IMR-90 (cell line): ENCODE data around the gene SDC1. TPM values are rescaled to one million over a fixed set of nuclear protein-coding genes. Genes with fewer than 3 reads are reported as not detected.

Experiments
- ATAC-seq: fragments of 200-7000 bp; cut with Tn5 transposase; 2 replicates; pipeline ENCODE4 v1.9.1; 2020; ENCODE audit warnings: low read depth, mild to moderate bottlenecking, moderate library complexity
- BruUV-seq: library from RNA; stranded (reverse); fragments of 400-500 nt; replicated peaks from 2 replicates; lab custom pipeline; 2021; lab: Mats Ljungman, UMichigan
- CTCF ChIA-PET: fragments of 300-600 bp; formaldehyde crosslinking; extraction: SDS; loops from one replicate; lab custom pipeline; 2021; ENCODE audit warnings: antibody characterized with exemption; lab: Yijun Ruan, JAX
- POLR2A ChIA-PET: fragments of 300-600 bp; sonication (Branson Sonifier 250); formaldehyde crosslinking; loops from one replicate; lab custom pipeline; 2022; ENCODE audit warnings: antibody characterized with exemption; ENCODE audit not compliant: unreplicated experiment; lab: Charles Lee
- DNase-seq: peaks from one replicate; pipeline ENCODE4 v3.0.0; 2013
- H2AFZ ChIP-seq: replicated peaks from 2 replicates; pipeline ENCODE3; 2013; ENCODE audit warnings: low read length, mild to moderate bottlenecking; ENCODE audit not compliant: poor library complexity
- H2AK5ac ChIP-seq: 2 replicates; pipeline ENCODE4 v1.6.1; 2013; ENCODE audit warnings: low read depth, low read length, inconsistent platforms
- H2AK9ac ChIP-seq: replicated peaks from 2 replicates; pipeline ENCODE3; 2013; ENCODE audit warnings: mild to moderate bottlenecking, low read depth, low read length, moderate library complexity; ENCODE audit not compliant: poor library complexity
- H2BK120ac ChIP-seq: 2 replicates; pipeline ENCODE4 v1.6.1; 2013; ENCODE audit warnings: low read depth, low read length, inconsistent platforms
- H2BK15ac ChIP-seq: 3 replicates; pipeline ENCODE4 v1.6.1; 2013; ENCODE audit warnings: low read depth, low read length, inconsistent platforms
- H2BK20ac ChIP-seq: 2 replicates; pipeline ENCODE4 v1.6.1; 2013; ENCODE audit warnings: low read depth, mild to moderate bottlenecking, inconsistent platforms, low read length, moderate library complexity
- H2BK5ac ChIP-seq: 2 replicates; pipeline ENCODE4 v1.6.1; 2013; ENCODE audit warnings: mild to moderate bottlenecking, low read depth, low read length, inconsistent platforms; ENCODE audit not compliant: poor library complexity, severe bottlenecking
- H3K14ac ChIP-seq: replicated peaks from 2 replicates; pipeline ENCODE4 v1.6.1; 2013; ENCODE audit warnings: low read depth, low read length, inconsistent platforms
- H3K18ac ChIP-seq: 2 replicates; pipeline ENCODE4 v1.6.1; 2013; ENCODE audit warnings: low read depth, low read length, control low read depth
- H3K23ac ChIP-seq: 2 replicates; pipeline ENCODE4 v1.6.1; 2013; ENCODE audit warnings: low read depth, low read length, inconsistent platforms
- H3K27ac ChIP-seq: 2 replicates; pipeline ENCODE4 v1.5.1; 2013; ENCODE audit warnings: mild to moderate bottlenecking, control low read depth, low read length; ENCODE audit not compliant: insufficient read depth
- H3K27me3 ChIP-seq: 2 replicates; pipeline ENCODE4 v1.6.1; 2013; ENCODE audit warnings: low read length; ENCODE audit not compliant: control insufficient read depth, insufficient read depth
- H3K36me3 ChIP-seq: 2 replicates; pipeline ENCODE4 v1.6.1; 2013; ENCODE audit warnings: low read length, mixed read lengths; ENCODE audit not compliant: control insufficient read depth, insufficient read depth
- H3K4ac ChIP-seq: 2 replicates; pipeline ENCODE4 v1.6.1; 2013; ENCODE audit warnings: low read depth, low read length, inconsistent platforms
- H3K4me1 ChIP-seq: 2 replicates; pipeline ENCODE4 v1.6.1; 2013; ENCODE audit warnings: low read length, mixed read lengths; ENCODE audit not compliant: control insufficient read depth, insufficient read depth
- H3K4me2 ChIP-seq: 2 replicates; pipeline ENCODE4 v1.6.1; 2013; ENCODE audit warnings: low read depth, mild to moderate bottlenecking, control low read depth, low read length, moderate library complexity
- H3K4me3 ChIP-seq: 2 replicates; pipeline ENCODE4 v1.5.1; 2013; ENCODE audit warnings: low read depth, mild to moderate bottlenecking, control low read depth, low read length, moderate library complexity; ENCODE audit not compliant: insufficient read depth
- H3K56ac ChIP-seq: 2 replicates; pipeline ENCODE4 v1.6.1; 2013; ENCODE audit warnings: low read length, inconsistent platforms; ENCODE audit not compliant: insufficient read depth; ENCODE audit errors: extremely low read depth
- H3K79me1 ChIP-seq, 2 experiments: 2 replicates each; pipeline ENCODE4 v1.6.1; 2013; ENCODE audit warnings: low read length in 2 of 2, inconsistent platforms in 1 of 2, low read depth in 1 of 2
- H3K9ac ChIP-seq: 2 replicates; pipeline ENCODE4 v1.6.1; 2013; ENCODE audit warnings: low read depth, low read length, control low read depth
- H3K9me1 ChIP-seq: 2 replicates; pipeline ENCODE4 v1.6.1; 2013; ENCODE audit warnings: low read length, inconsistent platforms; ENCODE audit not compliant: insufficient read depth
- H3K9me3 ChIP-seq: 2 replicates; pipeline ENCODE4 v1.6.1; 2013; ENCODE audit warnings: low read length; ENCODE audit not compliant: control insufficient read depth, insufficient read depth
- H4K20me1 ChIP-seq: 2 replicates; pipeline ENCODE4 v1.6.1; 2013; ENCODE audit warnings: low read length, inconsistent platforms; ENCODE audit not compliant: insufficient read depth
- H4K5ac ChIP-seq: 2 replicates; pipeline ENCODE4 v1.6.1; 2013; ENCODE audit warnings: mild to moderate bottlenecking, low read depth, low read length, control low read depth
- H4K8ac ChIP-seq, 2 experiments: 2 replicates each; pipeline ENCODE4 v1.6.1; 2013; ENCODE audit warnings: low read depth in 2 of 2, low read length in 2 of 2, control low read depth in 1 of 2, inconsistent platforms in 1 of 2
- H4K91ac ChIP-seq: 2 replicates; pipeline ENCODE4 v1.6.1; 2013; ENCODE audit warnings: low read depth, low read length, inconsistent platforms; ENCODE audit not compliant: insufficient read depth
- BHLHE40 ChIP-seq: fragments of 150-350 bp; IDR thresholded peaks from 2 replicates; pipeline ENCODE4 v1.6.1; 2016; ENCODE audit warnings: mild to moderate bottlenecking, low read depth, low read length
- CHD1 ChIP-seq: IDR thresholded peaks from 2 replicates; pipeline ENCODE4 v1.6.1; 2012; ENCODE audit warnings: low read depth, low read length, improper control_type of control experiment
- CTCF ChIP-seq: conservative IDR thresholded peaks from 2 replicates; pipeline ENCODE4 v1.5.1; 2012; ENCODE audit warnings: mild to moderate bottlenecking, low read depth, low read length, improper control_type of control experiment
- MXI1 ChIP-seq: IDR thresholded peaks from 2 replicates; pipeline ENCODE4 v1.6.1; 2012; ENCODE audit warnings: low read depth, mild to moderate bottlenecking, low read length, moderate library complexity, borderline replicate concordance
- POLR2A ChIP-seq: IDR thresholded peaks from 2 replicates; pipeline ENCODE4 v1.6.1; 2012; ENCODE audit warnings: mild to moderate bottlenecking, low read depth, low read length
- RAD21 ChIP-seq: IDR thresholded peaks from 2 replicates; pipeline ENCODE4 v1.6.1; 2012; ENCODE audit warnings: low read length, improper control_type of control experiment
- RCOR1 ChIP-seq: IDR thresholded peaks from 2 replicates; pipeline ENCODE4 v1.6.1; 2012; ENCODE audit warnings: mild to moderate bottlenecking, low read length, improper control_type of control experiment; ENCODE audit not compliant: insufficient replicate concordance
- RFX5 ChIP-seq: IDR thresholded peaks from 2 replicates; pipeline ENCODE4 v1.8.0; 2012; ENCODE audit warnings: low read depth, mild to moderate bottlenecking, low read length, moderate library complexity
- SMC3 ChIP-seq: fragments of 150-350 bp; IDR thresholded peaks from 2 replicates; pipeline ENCODE4 v1.6.1; 2016; ENCODE audit warnings: low read depth, mild to moderate bottlenecking, antibody characterized with exemption, low read length, moderate library complexity
- WGBS, 2 experiments: methylation state at CpG; one replicate each; pipeline versions ENCODE4 v1.1.5 to v1.1.7; 2013; ENCODE audit warnings: missing lambda C conversion rate in 2 of 2; ENCODE audit not compliant: insufficient read length in 1 of 2; ENCODE audit errors: extremely low coverage in 2 of 2; 5-methylcytosine and 5-hydroxymethylcytosine counted together
- dilution Hi-C: fragments of 300-500 bp; cut with HindIII; formaldehyde crosslinking; loops from one replicate; pipeline ENCODE4 v1.14.3; 2018; ENCODE audit warnings: low sequenced_read_pairs; ENCODE audit not compliant: unreplicated experiment
- in situ Hi-C: fragments of 300-500 bp; cut with MboI; formaldehyde crosslinking; loops from 3 replicates; pipeline ENCODE4 v1.14.3; 2019; ENCODE audit warnings: low sequenced_read_pairs, inconsistent platforms, mixed read lengths
- intact Hi-C: fragments of 100-400 bp; cut with micrococcal nuclease; formaldehyde crosslinking; loops from 2 replicates; pipeline ENCODE4 v1.10.0; 2022
- polyA plus RNA-seq, 3 experiments: library from polyadenylated mRNA; depleted of rRNA; stranded (reverse); fragments of >200 nt; gene quantifications; 2 replicates each; pipeline ENCODE4 v1.2.3, GENCODE V29; 2012; ENCODE audit warnings: low replicate concordance in 1 of 3
- total RNA-seq: library from RNA; depleted of rRNA; stranded (reverse); fragments of >200 nt; gene quantifications from 2 replicates; pipeline ENCODE4 v1.2.3, GENCODE V29; 2012

Gene SDC1
- total and polyA plus RNA-seq, 2 of the 4 experiments (the other 2 are of a cell fraction): 22.0 to 28.3 TPM

- H3K23ac ChIP-seq: no peak overlapping the region
- in situ Hi-C loops: no loop called here
- dilution Hi-C loops: no loop called here
- H4K20me1 ChIP-seq: no peaks in the 10 kb centered on the region; the same call in 1 of the 2 replicates
- intact Hi-C loops: no loop called here
- TF ChIP-seq CHD1 (no peak), MXI1 (no peak), RCOR1 (no peak), RFX5 (no peak), POLR2A (no peak), CTCF (no peak), BHLHE40 (no peak), RAD21 (no peak), SMC3 (no peak)
- no peak overlapping the region for H4K8ac ChIP-seq
- ChIA-PET POLR2A (no interaction called here), CTCF (no interaction called here)
- 100% methylated on average over 2 of the region's 5 CpGs; no CpG with 5 or more reads in 1 of the 2 experiments for WGBS, 2 experiments
- no peak overlapping the region for H3K4ac ChIP-seq
- no peak overlapping the region for H3K56ac ChIP-seq
- peaks cover 2% of the 10 kb centered on the region; the same call in 1 of the 2 replicates for H3K36me3 ChIP-seq
- H3K4me1 ChIP-seq: peaks cover 6% of the 10 kb centered on the region
- no peak overlapping the region for H3K9ac ChIP-seq
- no peak overlapping the region for H4K91ac ChIP-seq
- no peak overlapping the region for H3K14ac ChIP-seq
- H3K79me1 ChIP-seq: no peaks in the 10 kb centered on the region; a peak in 1 of 4 replicates
- no peak overlapping the region for H3K4me3 ChIP-seq
- H2AK5ac ChIP-seq: no peak overlapping the region; the same call in 1 of the 2 replicates
- no peak overlapping the region for H2BK5ac ChIP-seq
- no peak overlapping the region for H3K27ac ChIP-seq
- 0 out of 2 replicates have a peak, but pooled peaks cover 3% of the 10 kb centered on the region for H3K9me1 ChIP-seq
- no peak overlapping the region for H3K4me2 ChIP-seq
- H3K9me3 ChIP-seq: no peaks in the 10 kb centered on the region
- H2BK15ac ChIP-seq: no peak overlapping the region
- no peak overlapping the region for H2BK20ac ChIP-seq
- no TSS peak for BruUV-seq
- no peak overlapping the region for H2BK120ac ChIP-seq
- no peak overlapping the region for H3K18ac ChIP-seq
- no peak overlapping the region for H2AFZ ChIP-seq
- H4K5ac ChIP-seq: no peak overlapping the region
- H3K27me3 ChIP-seq: no peaks in the 10 kb centered on the region
- DNase-seq (no peak), ATAC-seq (no peak)
- H2AK9ac ChIP-seq: no peak overlapping the region
These were observed 17.9 kb downstream of the SDC1 start for GRCh38 chr2:20207051-20207450.
